Activated CD4-positive, alpha-beta T cell treated with anti-CD3 and anti-CD28 coated beads for 24 hours (primary cell): Measurements from ENCODE around the gene OR56A1.
"Not testable (repeated sequence)": the region's sequence is repeated elsewhere in the genome, so short reads cannot be mapped to it uniquely, and the experiment has no call there.

Experiments
- DNase-seq, 2 donors: peaks; one replicate each; pipeline ENCODE4 v3.0.0-alpha.2; 2020; ENCODE audit warnings: low read depth in 2 of 2

OR56A1 gene

GRCh38 chr11:6030708-6031405 is at the start of gene OR56A1:
OR56A1 (minus strand) TSS chr11:6030758; CDS start chr11:6027692, 3,066 bp downstream.
- DNase-seq, result no peak

- DNase-seq, result no peak
Measured at GRCh38 chr11:6079463-6079862, 48.9 kb upstream of the OR56A1 start.

GRCh38 chr11:6077723-6078122 is 47.2 kb upstream of the OR56A1 start:
- DNase-seq, result no peak

GRCh38 chr11:6076443-6076842 is 45.9 kb upstream of the OR56A1 start:
- DNase-seq, result not testable (repeated sequence)

- no peak for DNase-seq
Measured at GRCh38 chr11:6067502-6067901, 36.9 kb upstream of the OR56A1 start.

GRCh38 chr11:6062691-6063358 is 32.3 kb upstream of the OR56A1 start:
- DNase-seq, result no peak

- DNase-seq, result no peak
Measured at GRCh38 chr11:6061475-6061874, 30.9 kb upstream of the OR56A1 start.

- no peak for DNase-seq
Measured at GRCh38 chr11:6057452-6057851, 26.9 kb upstream of the OR56A1 start.

GRCh38 chr11:6055569-6055968 is 25.0 kb upstream of the OR56A1 start:
- no peak for DNase-seq

GRCh38 chr11:6052374-6052773 is 21.8 kb upstream of the OR56A1 start:
- DNase-seq, result no peak

GRCh38 chr11:6040874-6041273 is 10.3 kb upstream of the OR56A1 start:
- DNase-seq, result no peak

- no peak for DNase-seq
Measured at GRCh38 chr11:6027501-6027900, 3.1 kb downstream of the OR56A1 start.

GRCh38 chr11:6025056-6025455 is 5.5 kb downstream of the OR56A1 start:
- no peak for DNase-seq

- DNase-seq, result no peak
Measured at GRCh38 chr11:6022956-6023355, 7.6 kb downstream of the OR56A1 start.

GRCh38 chr11:6013042-6013441 is 17.5 kb downstream of the OR56A1 start:
- DNase-seq, result no peak

- no peak for DNase-seq
Measured at GRCh38 chr11:6012035-6012668, 18.4 kb downstream of the OR56A1 start.

- DNase-seq, result no peak
Measured at GRCh38 chr11:6006846-6007245, 23.7 kb downstream of the OR56A1 start, which contains the start of gene OR56A4. OR56A4 (minus strand) TSS chr11:6006946; CDS start chr11:6002992, 3,954 bp downstream.

- DNase-seq, result no peak
Measured at GRCh38 chr11:6006395-6006794, 24.2 kb downstream of the OR56A1 start.

GRCh38 chr11:6002202-6002699 is 28.3 kb downstream of the OR56A1 start:
- DNase-seq, result no peak

GRCh38 chr11:5994791-5995190 is 35.8 kb downstream of the OR56A1 start:
- no peak for DNase-seq

- DNase-seq, result no peak
Measured at GRCh38 chr11:5992604-5993251, 37.8 kb downstream of the OR56A1 start.

GRCh38 chr11:5992150-5992549 is 38.4 kb downstream of the OR56A1 start:
- no peak for DNase-seq
